Osteoblast (primary cell): ENCODE measurements around the gene MMP27. TPM values are rescaled to one million over a fixed set of nuclear protein-coding genes. Genes with fewer than 3 reads are reported as not detected.

Experiments
- DNase-seq: peaks from one replicate; pipeline ENCODE4 v3.0.0; 2011; ENCODE audit warnings: low spot score, mixed read lengths; ENCODE audit not compliant: insufficient read length; ENCODE audit errors: missing footprints
- H2AFZ ChIP-seq: 2 replicates; pipeline ENCODE4 v1.6.0; 2011; ENCODE audit warnings: mild to moderate bottlenecking, low read length
- H3K27ac ChIP-seq: 2 replicates; pipeline ENCODE4 v1.5.1; 2011; ENCODE audit warnings: mild to moderate bottlenecking, low read depth, low read length, moderate library complexity
- H3K27me3 ChIP-seq: 2 replicates; pipeline ENCODE4 v1.6.0; 2012; ENCODE audit warnings: mild to moderate bottlenecking, control low read depth, inconsistent platforms, low read length, moderate library complexity; ENCODE audit not compliant: insufficient read depth
- H3K36me3 ChIP-seq: 2 replicates; pipeline ENCODE4 v1.5.1; 2011; ENCODE audit warnings: mild to moderate bottlenecking, low read length, control low read depth, moderate library complexity; ENCODE audit not compliant: insufficient read depth
- H3K4me1 ChIP-seq: 2 replicates; pipeline ENCODE4 v1.5.1; 2011; ENCODE audit warnings: mild to moderate bottlenecking, low read length, control low read depth, moderate library complexity; ENCODE audit not compliant: insufficient read depth
- H3K4me2 ChIP-seq: 2 replicates; pipeline ENCODE4 v1.6.0; 2011; ENCODE audit warnings: mild to moderate bottlenecking, low read length; ENCODE audit not compliant: insufficient read depth
- H3K4me3 ChIP-seq: fragments of 200-600 bp; sonication (generic); 3 replicates; pipeline ENCODE4 v1.5.1; 2012; ENCODE audit warnings: mild to moderate bottlenecking, low read length, inconsistent platforms; ENCODE audit not compliant: insufficient read depth
- H3K79me2 ChIP-seq: 2 replicates; pipeline ENCODE4 v1.6.0; 2012; ENCODE audit warnings: mild to moderate bottlenecking, low read length, control low read depth, inconsistent platforms; ENCODE audit not compliant: insufficient read depth
- H3K9me3 ChIP-seq: 2 replicates; pipeline ENCODE4 v1.5.1; 2011; ENCODE audit warnings: low read depth, low read length, control low read depth
- H4K20me1 ChIP-seq: 2 replicates; pipeline ENCODE4 v1.6.0; 2012; ENCODE audit warnings: mild to moderate bottlenecking, low read length, control low read depth; ENCODE audit not compliant: insufficient read depth
- CTCF ChIP-seq: IDR thresholded peaks from 2 replicates; pipeline ENCODE4 v1.5.1; 2011; ENCODE audit warnings: mild to moderate bottlenecking, low read depth, low read length, moderate library complexity; ENCODE audit errors: extremely low read depth
- total RNA-seq: library from RNA; depleted of rRNA; stranded (reverse); fragments of >200 nt; gene quantifications from 2 replicates; pipeline ENCODE4 v1.2.3, GENCODE V29; 2012

MMP27 gene
- total RNA-seq, 1 donor: not detected

GRCh38 chr11:102685754-102686153 lies 19.8 kb downstream of the MMP27 start:
- Histone ChIP-seq H3K36me3 (no peaks in the 10 kb centered on the region), H3K9me3 (no peaks in the 10 kb centered on the region), H4K20me1 (no peaks in the 10 kb centered on the region), H3K4me2 (no peak overlapping the region), H3K4me1 (no peaks in the 10 kb centered on the region), H3K4me3 (no peak overlapping the region), H3K27ac (no peak overlapping the region), H2AFZ (no peak overlapping the region), H3K27me3 (peaks cover 10% of the 10 kb centered on the region), H3K79me2 (no peaks in the 10 kb centered on the region)
- no peak for DNase-seq
- no peak for TF ChIP-seq CTCF

GRCh38 chr11:102685338-102685737 lies 20.2 kb downstream of the MMP27 start:
- Histone ChIP-seq H3K79me2 (no peaks in the 10 kb centered on the region), H3K4me1 (no peaks in the 10 kb centered on the region), H4K20me1 (no peaks in the 10 kb centered on the region), H3K27ac (no peak overlapping the region), H3K27me3 (peaks cover 10% of the 10 kb centered on the region), H3K4me2 (no peak overlapping the region), H3K4me3 (no peak overlapping the region), H3K36me3 (no peaks in the 10 kb centered on the region), H2AFZ (no peak overlapping the region), H3K9me3 (no peaks in the 10 kb centered on the region)
- no peak for TF ChIP-seq CTCF
- no peak for DNase-seq

- Histone ChIP-seq H3K4me3 (no peak overlapping the region), H3K79me2 (no peaks in the 10 kb centered on the region), H2AFZ (no peak overlapping the region), H3K27ac (no peak overlapping the region), H3K27me3 (peaks cover 10% of the 10 kb centered on the region), H3K9me3 (no peaks in the 10 kb centered on the region), H3K36me3 (no peaks in the 10 kb centered on the region), H4K20me1 (no peaks in the 10 kb centered on the region), H3K4me1 (no peaks in the 10 kb centered on the region), H3K4me2 (no peak overlapping the region)
- DNase-seq: no peak
- no peak for TF ChIP-seq CTCF
These were observed 22.3 kb downstream of the MMP27 start for GRCh38 chr11:102683277-102683676.

- H3K9me3 ChIP-seq: no peaks in the 10 kb centered on the region
- no peak overlapping the region for H3K4me2 ChIP-seq
- no peaks in the 10 kb centered on the region for H3K79me2 ChIP-seq
- H3K4me1 ChIP-seq: no peaks in the 10 kb centered on the region
- H3K4me3 ChIP-seq: no peak overlapping the region
- no peak for DNase-seq
- TF ChIP-seq CTCF: no peak
- H2AFZ ChIP-seq: no peak overlapping the region
- H3K36me3 ChIP-seq: no peaks in the 10 kb centered on the region
- peaks cover 10% of the 10 kb centered on the region for H3K27me3 ChIP-seq
- no peak overlapping the region for H3K27ac ChIP-seq
- no peaks in the 10 kb centered on the region for H4K20me1 ChIP-seq
These were observed 24.6 kb downstream of the MMP27 start for GRCh38 chr11:102680945-102681344.
